H1 (cell line): ENCODE data around the gene SLC4A1. TPM values are rescaled to one million over a fixed set of nuclear protein-coding genes. Genes with fewer than 3 reads are reported as not detected.

ENCODE experiments used
- BCL11A ChIP-seq, 2 experiments: IDR thresholded peaks; one replicate each; pipeline ENCODE4 v1.6.1; 2011; ENCODE audit warnings: low read depth in 2 of 2, low read length in 2 of 2, mild to moderate bottlenecking in 2 of 2
- CBX5 ChIP-seq: fragments of 300-800, 300-1000 bp; sonication (generic); IDR thresholded peaks from 2 replicates; pipeline ENCODE4 v1.7.1; 2016; ENCODE audit warnings: antibody characterized with exemption, low read length, low read depth
- JUN ChIP-seq: IDR thresholded peaks from 2 replicates; pipeline ENCODE4 v1.6.1; 2011; ENCODE audit warnings: low read depth, mild to moderate bottlenecking, improper control_type of control experiment, low read length
- POLR2A ChIP-seq, 2 experiments: IDR thresholded peaks; 1 replicate in 1 of 2; 2 replicates in 1 of 2; pipeline ENCODE4 v1.6.1; 2011; ENCODE audit warnings: low read depth in 2 of 2, low read length in 2 of 2, mild to moderate bottlenecking in 2 of 2; ENCODE audit errors: control extremely low read depth in 1 of 2
- SIN3A ChIP-seq, 2 experiments: IDR thresholded peaks in 1 of 2; conservative IDR thresholded peaks in 1 of 2; 2 replicates each; pipeline ENCODE4 v1.6.1; 2011 to 2012; ENCODE audit warnings: low read length in 2 of 2, improper control_type of control experiment in 1 of 2, low read depth in 1 of 2, mild to moderate bottlenecking in 1 of 2
- SP2 ChIP-seq: IDR thresholded peaks from 2 replicates; pipeline ENCODE4 v1.6.1; 2012; ENCODE audit warnings: mild to moderate bottlenecking, low read length, inconsistent platforms
- YY1 ChIP-seq: IDR thresholded peaks from 2 replicates; pipeline ENCODE4 v1.6.1; 2011; ENCODE audit warnings: low read depth, mild to moderate bottlenecking, low read length
- ZNF274 ChIP-seq: IDR thresholded peaks from 2 replicates; pipeline ENCODE4 v1.7.0; 2012; ENCODE audit warnings: low read length, borderline replicate concordance; ENCODE audit errors: extremely low read depth
- polyA plus RNA-seq, 7 experiments: library from polyadenylated mRNA; depleted of rRNA in 3 of 7; stranded (reverse) in 5 of 7; unstranded in 2 of 7; fragments of >200 nt in 5 of 7; fragments of 200-250 nt in 2 of 7; gene quantifications; 1 replicate in 5 of 7; 2 replicates in 1 of 7; 4 replicates in 1 of 7; pipeline versions ENCODE4 v1.2.1 to v1.2.3, GENCODE V29; 2011 to 2013; ENCODE audit warnings: missing spikeins in 2 of 7, mixed read lengths in 2 of 7
- total RNA-seq: library from RNA; stranded (reverse); fragmentation: NEBNext Ultra II Directional; extraction: Animal tissue kit (Norgen Biotek cat#: 25700); gene quantifications from 2 replicates; pipeline ENCODE4 v1.2.1, GENCODE V29; 2021
- TF ChIP-seq, protein P1 (sequence below): fragments of 300-600 bp; sonication (generic); IDR thresholded peaks from 2 replicates; pipeline ENCODE4 v1.7.1; 2012; ENCODE audit warnings: low read length, moderate library complexity, mild to moderate bottlenecking, inconsistent platforms; ENCODE audit not compliant: insufficient replicate concordance
- TF ChIP-seq, protein P2 (sequence below), 3 experiments: IDR thresholded peaks; 1 replicate in 2 of 3; 2 replicates in 1 of 3; pipeline versions ENCODE4 v1.5.1 to v1.6.1; 2011; ENCODE audit warnings: low read length in 3 of 3, mild to moderate bottlenecking in 3 of 3, inconsistent platforms in 2 of 3, low read depth in 1 of 3, moderate library complexity in 1 of 3; ENCODE audit not compliant: insufficient read depth in 1 of 3; ENCODE audit errors: control extremely low read depth in 1 of 3

Gene SLC4A1
- total and polyA plus RNA-seq, 2 of the 8 experiments (the other 6 are each of a cell fraction or from before 2014, with no cell fraction given) = 0.08 TPM; not detected in 1

DNA sequence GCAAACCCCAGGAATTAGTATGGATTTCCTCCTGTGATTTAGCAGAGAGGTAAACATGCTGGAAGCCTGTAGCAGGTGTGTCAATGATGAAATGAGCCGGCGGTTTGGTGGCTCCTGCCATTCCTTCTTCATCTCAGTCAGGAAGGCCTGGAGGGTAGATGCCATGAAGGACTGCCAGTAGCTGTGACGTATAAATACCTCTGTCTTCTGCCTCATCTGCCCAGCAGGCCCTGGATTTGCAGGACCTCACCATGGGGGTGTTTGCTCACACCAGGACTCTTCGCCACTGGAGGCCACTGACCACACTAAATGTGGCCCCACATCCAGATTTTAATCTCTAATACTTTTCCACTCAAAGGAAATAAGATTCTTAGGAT is 16.1 kb upstream of the SLC4A1 start (continued):
- TF ChIP-seq, protein P1, sequence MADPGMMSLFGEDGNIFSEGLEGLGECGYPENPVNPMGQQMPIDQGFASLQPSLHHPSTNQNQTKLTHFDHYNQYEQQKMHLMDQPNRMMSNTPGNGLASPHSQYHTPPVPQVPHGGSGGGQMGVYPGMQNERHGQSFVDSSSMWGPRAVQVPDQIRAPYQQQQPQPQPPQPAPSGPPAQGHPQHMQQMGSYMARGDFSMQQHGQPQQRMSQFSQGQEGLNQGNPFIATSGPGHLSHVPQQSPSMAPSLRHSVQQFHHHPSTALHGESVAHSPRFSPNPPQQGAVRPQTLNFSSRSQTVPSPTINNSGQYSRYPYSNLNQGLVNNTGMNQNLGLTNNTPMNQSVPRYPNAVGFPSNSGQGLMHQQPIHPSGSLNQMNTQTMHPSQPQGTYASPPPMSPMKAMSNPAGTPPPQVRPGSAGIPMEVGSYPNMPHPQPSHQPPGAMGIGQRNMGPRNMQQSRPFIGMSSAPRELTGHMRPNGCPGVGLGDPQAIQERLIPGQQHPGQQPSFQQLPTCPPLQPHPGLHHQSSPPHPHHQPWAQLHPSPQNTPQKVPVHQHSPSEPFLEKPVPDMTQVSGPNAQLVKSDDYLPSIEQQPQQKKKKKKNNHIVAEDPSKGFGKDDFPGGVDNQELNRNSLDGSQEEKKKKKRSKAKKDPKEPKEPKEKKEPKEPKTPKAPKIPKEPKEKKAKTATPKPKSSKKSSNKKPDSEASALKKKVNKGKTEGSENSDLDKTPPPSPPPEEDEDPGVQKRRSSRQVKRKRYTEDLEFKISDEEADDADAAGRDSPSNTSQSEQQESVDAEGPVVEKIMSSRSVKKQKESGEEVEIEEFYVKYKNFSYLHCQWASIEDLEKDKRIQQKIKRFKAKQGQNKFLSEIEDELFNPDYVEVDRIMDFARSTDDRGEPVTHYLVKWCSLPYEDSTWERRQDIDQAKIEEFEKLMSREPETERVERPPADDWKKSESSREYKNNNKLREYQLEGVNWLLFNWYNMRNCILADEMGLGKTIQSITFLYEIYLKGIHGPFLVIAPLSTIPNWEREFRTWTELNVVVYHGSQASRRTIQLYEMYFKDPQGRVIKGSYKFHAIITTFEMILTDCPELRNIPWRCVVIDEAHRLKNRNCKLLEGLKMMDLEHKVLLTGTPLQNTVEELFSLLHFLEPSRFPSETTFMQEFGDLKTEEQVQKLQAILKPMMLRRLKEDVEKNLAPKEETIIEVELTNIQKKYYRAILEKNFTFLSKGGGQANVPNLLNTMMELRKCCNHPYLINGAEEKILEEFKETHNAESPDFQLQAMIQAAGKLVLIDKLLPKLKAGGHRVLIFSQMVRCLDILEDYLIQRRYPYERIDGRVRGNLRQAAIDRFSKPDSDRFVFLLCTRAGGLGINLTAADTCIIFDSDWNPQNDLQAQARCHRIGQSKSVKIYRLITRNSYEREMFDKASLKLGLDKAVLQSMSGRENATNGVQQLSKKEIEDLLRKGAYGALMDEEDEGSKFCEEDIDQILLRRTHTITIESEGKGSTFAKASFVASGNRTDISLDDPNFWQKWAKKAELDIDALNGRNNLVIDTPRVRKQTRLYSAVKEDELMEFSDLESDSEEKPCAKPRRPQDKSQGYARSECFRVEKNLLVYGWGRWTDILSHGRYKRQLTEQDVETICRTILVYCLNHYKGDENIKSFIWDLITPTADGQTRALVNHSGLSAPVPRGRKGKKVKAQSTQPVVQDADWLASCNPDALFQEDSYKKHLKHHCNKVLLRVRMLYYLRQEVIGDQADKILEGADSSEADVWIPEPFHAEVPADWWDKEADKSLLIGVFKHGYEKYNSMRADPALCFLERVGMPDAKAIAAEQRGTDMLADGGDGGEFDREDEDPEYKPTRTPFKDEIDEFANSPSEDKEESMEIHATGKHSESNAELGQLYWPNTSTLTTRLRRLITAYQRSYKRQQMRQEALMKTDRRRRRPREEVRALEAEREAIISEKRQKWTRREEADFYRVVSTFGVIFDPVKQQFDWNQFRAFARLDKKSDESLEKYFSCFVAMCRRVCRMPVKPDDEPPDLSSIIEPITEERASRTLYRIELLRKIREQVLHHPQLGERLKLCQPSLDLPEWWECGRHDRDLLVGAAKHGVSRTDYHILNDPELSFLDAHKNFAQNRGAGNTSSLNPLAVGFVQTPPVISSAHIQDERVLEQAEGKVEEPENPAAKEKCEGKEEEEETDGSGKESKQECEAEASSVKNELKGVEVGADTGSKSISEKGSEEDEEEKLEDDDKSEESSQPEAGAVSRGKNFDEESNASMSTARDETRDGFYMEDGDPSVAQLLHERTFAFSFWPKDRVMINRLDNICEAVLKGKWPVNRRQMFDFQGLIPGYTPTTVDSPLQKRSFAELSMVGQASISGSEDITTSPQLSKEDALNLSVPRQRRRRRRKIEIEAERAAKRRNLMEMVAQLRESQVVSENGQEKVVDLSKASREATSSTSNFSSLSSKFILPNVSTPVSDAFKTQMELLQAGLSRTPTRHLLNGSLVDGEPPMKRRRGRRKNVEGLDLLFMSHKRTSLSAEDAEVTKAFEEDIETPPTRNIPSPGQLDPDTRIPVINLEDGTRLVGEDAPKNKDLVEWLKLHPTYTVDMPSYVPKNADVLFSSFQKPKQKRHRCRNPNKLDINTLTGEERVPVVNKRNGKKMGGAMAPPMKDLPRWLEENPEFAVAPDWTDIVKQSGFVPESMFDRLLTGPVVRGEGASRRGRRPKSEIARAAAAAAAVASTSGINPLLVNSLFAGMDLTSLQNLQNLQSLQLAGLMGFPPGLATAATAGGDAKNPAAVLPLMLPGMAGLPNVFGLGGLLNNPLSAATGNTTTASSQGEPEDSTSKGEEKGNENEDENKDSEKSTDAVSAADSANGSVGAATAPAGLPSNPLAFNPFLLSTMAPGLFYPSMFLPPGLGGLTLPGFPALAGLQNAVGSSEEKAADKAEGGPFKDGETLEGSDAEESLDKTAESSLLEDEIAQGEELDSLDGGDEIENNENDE = no peak
- no peak for TF ChIP-seq SP2
- no peak for TF ChIP-seq SIN3A (conservative IDR thresholded peaks at IDR 0.05 in 1 of 2, IDR thresholded peaks at IDR 0.05 in 1 of 2; ENCODE audit: low read depth in 1 of 2, low read length in 2 of 2)
- TF ChIP-seq JUN = no peak
- no peak for TF ChIP-seq YY1
- TF ChIP-seq, protein P2, sequence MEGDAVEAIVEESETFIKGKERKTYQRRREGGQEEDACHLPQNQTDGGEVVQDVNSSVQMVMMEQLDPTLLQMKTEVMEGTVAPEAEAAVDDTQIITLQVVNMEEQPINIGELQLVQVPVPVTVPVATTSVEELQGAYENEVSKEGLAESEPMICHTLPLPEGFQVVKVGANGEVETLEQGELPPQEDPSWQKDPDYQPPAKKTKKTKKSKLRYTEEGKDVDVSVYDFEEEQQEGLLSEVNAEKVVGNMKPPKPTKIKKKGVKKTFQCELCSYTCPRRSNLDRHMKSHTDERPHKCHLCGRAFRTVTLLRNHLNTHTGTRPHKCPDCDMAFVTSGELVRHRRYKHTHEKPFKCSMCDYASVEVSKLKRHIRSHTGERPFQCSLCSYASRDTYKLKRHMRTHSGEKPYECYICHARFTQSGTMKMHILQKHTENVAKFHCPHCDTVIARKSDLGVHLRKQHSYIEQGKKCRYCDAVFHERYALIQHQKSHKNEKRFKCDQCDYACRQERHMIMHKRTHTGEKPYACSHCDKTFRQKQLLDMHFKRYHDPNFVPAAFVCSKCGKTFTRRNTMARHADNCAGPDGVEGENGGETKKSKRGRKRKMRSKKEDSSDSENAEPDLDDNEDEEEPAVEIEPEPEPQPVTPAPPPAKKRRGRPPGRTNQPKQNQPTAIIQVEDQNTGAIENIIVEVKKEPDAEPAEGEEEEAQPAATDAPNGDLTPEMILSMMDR (IDR thresholded peaks at IDR 0.05; ENCODE audit: control extremely low read depth in 1 of 3, insufficient read depth in 1 of 3, low read depth in 1 of 3, low read length in 3 of 3) = no peak
- no peak for TF ChIP-seq ZNF274
- TF ChIP-seq BCL11A (IDR thresholded peaks at IDR 0.05; ENCODE audit: low read depth in 2 of 2, low read length in 2 of 2) = no peak
- no peak for TF ChIP-seq CBX5
- no peak for TF ChIP-seq POLR2A (IDR thresholded peaks at IDR 0.05; ENCODE audit: control extremely low read depth in 1 of 2, low read depth in 2 of 2, low read length in 2 of 2)
